Epithelial cell of esophagus (primary cell): Measurements from ENCODE around the gene AOPEP.
"Not testable (repeated sequence)": the region's sequence is repeated elsewhere in the genome, so short reads cannot be mapped to it uniquely, and the experiment has no call there.

Experiments used
- DNase-seq: peaks from one replicate; pipeline ENCODE4 v3.0.0; 2010; ENCODE audit warnings: low read depth
- H3K4me3 ChIP-seq: 2 replicates; pipeline ENCODE4 v1.5.1; 2011; ENCODE audit warnings: mild to moderate bottlenecking, low read length, control low read depth
- CTCF ChIP-seq: IDR thresholded peaks from 2 replicates; pipeline ENCODE4 v1.5.1; 2011; ENCODE audit warnings: low read depth, mild to moderate bottlenecking, low read length, control low read depth, inconsistent platforms; ENCODE audit not compliant: insufficient read depth; ENCODE audit errors: missing control alignments

The AOPEP gene

GRCh38 chr9:94870465-94870792 is 143.9 kb downstream of the AOPEP start:
- DNase-seq, result no peak
- TF ChIP-seq CTCF, result no peak
- no peak overlapping the region for H3K4me3 ChIP-seq

GRCh38 chr9:94870793-94871558 is 144.5 kb downstream of the AOPEP start:
- no peak overlapping the region for H3K4me3 ChIP-seq
- peak; percentile 77 for DNase-seq
- TF ChIP-seq CTCF, result no peak

- TF ChIP-seq CTCF, result no peak
- no peak for DNase-seq
- no peak overlapping the region for H3K4me3 ChIP-seq
These were observed 145.8 kb downstream of the AOPEP start for GRCh38 chr9:94872083-94872833.

GRCh38 chr9:94872891-94873511 is 146.5 kb downstream of the AOPEP start:
- H3K4me3 ChIP-seq, result no peak overlapping the region
- TF ChIP-seq CTCF, result no peak
- DNase-seq, result no peak

GRCh38 chr9:94874316-94874715 is 147.8 kb downstream of the AOPEP start:
- no peak for TF ChIP-seq CTCF
- no peak overlapping the region for H3K4me3 ChIP-seq
- DNase-seq, result peak; percentile 80

GRCh38 chr9:94875300-94876020 is 149.0 kb downstream of the AOPEP start:
- DNase-seq, result no peak
- no peak overlapping the region for H3K4me3 ChIP-seq
- TF ChIP-seq CTCF, result no peak

GRCh38 chr9:94878804-94879203 is 152.3 kb downstream of the AOPEP start:
- not testable (repeated sequence) for DNase-seq

More at GRCh38 chr9:94878804-94879203, 152.3 kb downstream of the AOPEP start:
- H3K4me3 ChIP-seq, result not testable (repeated sequence)
